Suprapubic skin (tissue), 4 donors: ENCODE data around the gene DSG3. TPM values are rescaled to one million over a fixed set of nuclear protein-coding genes. Genes with fewer than 3 reads are reported as not detected.

Experiments
- DNase-seq, 2 donors: peaks; one replicate each; pipeline ENCODE4 v3.0.0-alpha.2; 2019; ENCODE audit warnings: low spot score in 2 of 2
- H3K27ac ChIP-seq: fragments of 200-600 bp; sonication (generic); one replicate; pipeline ENCODE4 v1.5.1; 2019
- H3K27me3 ChIP-seq: fragments of 200-600 bp; sonication (generic); one replicate; pipeline ENCODE4 v1.5.1; 2019
- H3K36me3 ChIP-seq: fragments of 200-600 bp; sonication (generic); one replicate; pipeline ENCODE4 v1.5.1; 2019
- H3K4me1 ChIP-seq: fragments of 200-600 bp; sonication (generic); one replicate; pipeline ENCODE4 v1.5.1; 2019
- H3K4me3 ChIP-seq: fragments of 200-600 bp; sonication (generic); one replicate; pipeline ENCODE4 v1.5.1; 2019; ENCODE audit warnings: mild to moderate bottlenecking
- H3K9me3 ChIP-seq: fragments of 200-600 bp; sonication (generic); one replicate; pipeline ENCODE4 v1.5.1; 2019
- EP300 ChIP-seq: sonication (generic); formaldehyde crosslinking; IDR thresholded peaks from one replicate; pipeline ENCODE4 v1.6.1; 2017; ENCODE audit warnings: antibody characterized with exemption
- POLR2A ChIP-seq, 2 donors: fragments of 450-650 bp; IDR thresholded peaks; one replicate each; pipeline ENCODE4 v1.6.1; 2017; ENCODE audit warnings: antibody characterized with exemption in 2 of 2, mild to moderate bottlenecking in 2 of 2, moderate library complexity in 2 of 2
- POLR2AphosphoS5 ChIP-seq, 3 donors: sonication (generic); formaldehyde crosslinking; IDR thresholded peaks; one replicate each; pipeline ENCODE4 v1.6.1; 2017; ENCODE audit warnings: antibody characterized with exemption in 3 of 3
- WGBS: methylation state at CpG from one replicate; pipeline ENCODE4 v1.1.5; 2018; 5-methylcytosine and 5-hydroxymethylcytosine counted together
- total RNA-seq, 4 donors: library from RNA; depleted of rRNA; stranded (reverse); fragments of >200 nt; gene quantifications; one replicate each; pipeline ENCODE4 v1.1.0, GENCODE V29; 2016
- TF ChIP-seq, protein P1 (sequence below), 2 donors: fragments of 200-600 bp in 1 of 2; fragments of 450-650 bp in 1 of 2; sonication (generic) in 1 of 2; IDR thresholded peaks; one replicate each; pipeline ENCODE4 v1.5.1; 2016 to 2019; ENCODE audit warnings: antibody characterized with exemption in 2 of 2, mild to moderate bottlenecking in 1 of 2, moderate library complexity in 1 of 2

Gene DSG3
- total RNA-seq, 4 donors from 2014 or later, result 81.8 to 223 (median 168) TPM

DNA sequence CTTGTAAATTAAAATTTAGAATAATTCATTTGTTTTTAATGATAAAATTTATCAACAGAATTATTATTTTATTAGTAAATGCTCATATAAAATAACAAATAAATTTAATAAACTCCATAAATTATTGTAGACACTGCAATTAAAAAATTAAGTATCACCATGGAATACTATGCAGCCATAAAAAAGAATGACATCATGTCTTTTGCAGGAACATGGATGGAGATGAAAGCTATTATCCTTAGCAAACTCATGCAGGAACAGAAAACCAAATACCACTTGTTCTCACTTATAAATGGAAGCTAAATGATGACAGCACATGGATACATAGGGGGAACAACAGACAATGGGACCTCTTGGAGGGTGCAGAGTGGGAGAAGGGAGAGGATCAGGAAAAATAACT, 29.7 kb upstream of the DSG3 start:
- H3K36me3 ChIP-seq, result no peaks in the 10 kb centered on the region
- no peak overlapping the region for H3K4me3 ChIP-seq
- TF ChIP-seq POLR2AphosphoS5 (IDR thresholded peaks at IDR 0.05) (no peak), EP300 (no peak), POLR2A (IDR thresholded peaks at IDR 0.05) (no peak)
- TF ChIP-seq, protein P1, sequence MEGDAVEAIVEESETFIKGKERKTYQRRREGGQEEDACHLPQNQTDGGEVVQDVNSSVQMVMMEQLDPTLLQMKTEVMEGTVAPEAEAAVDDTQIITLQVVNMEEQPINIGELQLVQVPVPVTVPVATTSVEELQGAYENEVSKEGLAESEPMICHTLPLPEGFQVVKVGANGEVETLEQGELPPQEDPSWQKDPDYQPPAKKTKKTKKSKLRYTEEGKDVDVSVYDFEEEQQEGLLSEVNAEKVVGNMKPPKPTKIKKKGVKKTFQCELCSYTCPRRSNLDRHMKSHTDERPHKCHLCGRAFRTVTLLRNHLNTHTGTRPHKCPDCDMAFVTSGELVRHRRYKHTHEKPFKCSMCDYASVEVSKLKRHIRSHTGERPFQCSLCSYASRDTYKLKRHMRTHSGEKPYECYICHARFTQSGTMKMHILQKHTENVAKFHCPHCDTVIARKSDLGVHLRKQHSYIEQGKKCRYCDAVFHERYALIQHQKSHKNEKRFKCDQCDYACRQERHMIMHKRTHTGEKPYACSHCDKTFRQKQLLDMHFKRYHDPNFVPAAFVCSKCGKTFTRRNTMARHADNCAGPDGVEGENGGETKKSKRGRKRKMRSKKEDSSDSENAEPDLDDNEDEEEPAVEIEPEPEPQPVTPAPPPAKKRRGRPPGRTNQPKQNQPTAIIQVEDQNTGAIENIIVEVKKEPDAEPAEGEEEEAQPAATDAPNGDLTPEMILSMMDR (IDR thresholded peaks at IDR 0.05), result no peak
- DNase-seq, result no peak
- H3K9me3 ChIP-seq, result no peaks in the 10 kb centered on the region
- H3K27ac ChIP-seq, result no peak overlapping the region
- H3K27me3 ChIP-seq, result no peaks in the 10 kb centered on the region
- H3K4me1 ChIP-seq, result no peaks in the 10 kb centered on the region

DNA sequence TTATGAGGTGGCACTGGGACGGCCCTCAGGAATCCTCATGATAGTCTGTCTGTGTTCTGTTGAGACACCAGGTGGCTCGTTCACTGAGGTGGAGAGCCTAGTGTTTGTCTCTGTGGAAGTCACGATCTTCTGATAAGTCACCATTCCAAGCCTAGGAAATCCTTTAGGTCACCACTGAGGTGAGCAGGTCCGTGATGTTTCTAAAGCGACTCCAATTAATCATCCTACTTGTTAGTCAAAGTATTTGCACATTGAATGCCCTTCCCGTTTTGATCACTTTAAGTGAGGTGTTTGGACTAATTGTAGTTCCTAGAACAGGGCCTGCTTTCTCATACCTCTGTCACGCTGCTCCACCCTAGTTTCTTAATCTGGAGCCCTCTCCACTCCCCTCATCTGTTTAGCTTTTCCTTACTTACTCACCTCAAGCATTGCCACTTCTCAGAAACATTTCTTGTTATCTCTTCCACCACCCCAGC, 28.0 kb upstream of the DSG3 start:
- Histone ChIP-seq H3K36me3 (no peaks in the 10 kb centered on the region), H3K27ac (peak overlapping the region; percentile 3), H3K4me1 (no peaks in the 10 kb centered on the region), H3K9me3 (no peaks in the 10 kb centered on the region), H3K27me3 (no peaks in the 10 kb centered on the region), H3K4me3 (no peak overlapping the region)
- WGBS, result 59% methylated on average over 7 of the region's 7 CpGs
- TF ChIP-seq, protein P1 (IDR thresholded peaks at IDR 0.05), result no peak
- TF ChIP-seq POLR2A (IDR thresholded peaks at IDR 0.05) (no peak), POLR2AphosphoS5 (IDR thresholded peaks at IDR 0.05) (no peak), EP300 (no peak)
- no peak for DNase-seq

- Histone ChIP-seq H3K9me3 (no peaks in the 10 kb centered on the region), H3K4me3 (no peak overlapping the region), H3K27me3 (no peaks in the 10 kb centered on the region), H3K27ac (peak overlapping the region; percentile 3), H3K36me3 (no peaks in the 10 kb centered on the region), H3K4me1 (no peaks in the 10 kb centered on the region)
- DNase-seq, result no peak
- 86% methylated on average over 6 of the region's 6 CpGs for WGBS
- TF ChIP-seq POLR2A (IDR thresholded peaks at IDR 0.05) (no peak), POLR2AphosphoS5 (IDR thresholded peaks at IDR 0.05) (no peak), EP300 (no peak)
- TF ChIP-seq, protein P1 (IDR thresholded peaks at IDR 0.05), result no peak
Measured at GRCh38 chr18:31420032-31420431, 27.5 kb upstream of the DSG3 start.

- H3K4me1 ChIP-seq, result peaks cover under 1% of the 10 kb centered on the region
- TF ChIP-seq EP300, result no peak
- TF ChIP-seq POLR2A (IDR thresholded peaks at IDR 0.05), result no peak
- no peak for TF ChIP-seq POLR2AphosphoS5 (IDR thresholded peaks at IDR 0.05)
- TF ChIP-seq, protein P1 (IDR thresholded peaks at IDR 0.05), result no peak
- H3K9me3 ChIP-seq, result no peaks in the 10 kb centered on the region
- no peaks in the 10 kb centered on the region for H3K36me3 ChIP-seq
- DNase-seq, result no peak
- H3K4me3 ChIP-seq, result no peak overlapping the region
- H3K27me3 ChIP-seq, result no peaks in the 10 kb centered on the region
- WGBS, result 74% methylated on average over 2 of the region's 2 CpGs
- no peak overlapping the region for H3K27ac ChIP-seq
Measured at GRCh38 chr18:31420524-31420923, 27.0 kb upstream of the DSG3 start.

DNA sequence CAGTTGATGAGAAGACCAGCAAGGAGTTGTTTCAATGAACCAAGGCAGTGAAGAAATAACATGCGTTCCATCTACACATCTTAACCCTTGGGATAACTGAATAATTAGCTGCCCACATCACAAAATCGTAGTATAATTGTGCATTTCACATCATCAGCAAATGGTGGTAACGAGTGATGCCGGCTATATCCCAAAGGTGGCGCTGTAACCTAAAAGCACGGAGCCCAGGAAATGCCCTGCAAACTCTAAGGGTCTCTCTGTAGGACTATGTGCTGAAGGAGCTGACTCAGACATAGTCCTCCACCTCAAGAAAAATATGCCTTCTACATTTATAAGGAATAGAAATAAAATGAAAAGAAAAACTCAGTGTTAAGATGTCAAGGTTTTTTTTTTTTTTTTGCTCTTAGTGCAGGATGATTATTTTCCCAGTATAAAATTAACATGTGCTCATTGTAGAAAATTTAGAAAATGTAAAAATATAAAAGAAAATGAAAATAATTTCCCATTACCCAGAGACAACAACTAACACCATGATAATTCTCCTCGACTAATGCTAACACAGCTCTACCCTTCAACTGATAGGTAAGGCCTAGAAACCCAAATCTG, 23.1 kb upstream of the DSG3 start:
- DNase-seq, result no peak
- Histone ChIP-seq H3K9me3 (no peaks in the 10 kb centered on the region), H3K4me3 (no peak overlapping the region), H3K27ac (no peak overlapping the region), H3K27me3 (no peaks in the 10 kb centered on the region), H3K4me1 (peaks cover 19% of the 10 kb centered on the region), H3K36me3 (no peaks in the 10 kb centered on the region)
- TF ChIP-seq, protein P1 (IDR thresholded peaks at IDR 0.05), result peak; percentile 31 to 63
- no peak for TF ChIP-seq POLR2A (IDR thresholded peaks at IDR 0.05)
- 27% methylated on average over 7 of the region's 7 CpGs for WGBS
